IMR-90 (cell line): ENCODE data around the gene ALK. TPM values are rescaled to one million over a fixed set of nuclear protein-coding genes. Genes with fewer than 3 reads are reported as not detected.
A peak's percentile ranks its signal among the peaks of the same experiment; 100 is the strongest.

Experiments
- ATAC-seq: fragments of 200-7000 bp; cut with Tn5 transposase; 2 replicates; pipeline ENCODE4 v1.9.1; 2020; ENCODE audit warnings: low read depth, mild to moderate bottlenecking, moderate library complexity
- BruUV-seq: library from RNA; stranded (reverse); fragments of 400-500 nt; replicated peaks from 2 replicates; lab custom pipeline; 2021; lab: Mats Ljungman, UMichigan
- CTCF ChIA-PET: fragments of 300-600 bp; formaldehyde crosslinking; extraction: SDS; loops from one replicate; lab custom pipeline; 2021; ENCODE audit warnings: antibody characterized with exemption; lab: Yijun Ruan, JAX
- POLR2A ChIA-PET: fragments of 300-600 bp; sonication (Branson Sonifier 250); formaldehyde crosslinking; loops from one replicate; lab custom pipeline; 2022; ENCODE audit warnings: antibody characterized with exemption; ENCODE audit not compliant: unreplicated experiment; lab: Charles Lee
- DNase-seq: peaks from one replicate; pipeline ENCODE4 v3.0.0; 2013
- H2AFZ ChIP-seq: replicated peaks from 2 replicates; pipeline ENCODE3; 2013; ENCODE audit warnings: low read length, mild to moderate bottlenecking; ENCODE audit not compliant: poor library complexity
- H2AK5ac ChIP-seq: 2 replicates; pipeline ENCODE4 v1.6.1; 2013; ENCODE audit warnings: low read depth, low read length, inconsistent platforms
- H2AK9ac ChIP-seq: replicated peaks from 2 replicates; pipeline ENCODE3; 2013; ENCODE audit warnings: mild to moderate bottlenecking, low read depth, low read length, moderate library complexity; ENCODE audit not compliant: poor library complexity
- H2BK120ac ChIP-seq: 2 replicates; pipeline ENCODE4 v1.6.1; 2013; ENCODE audit warnings: low read depth, low read length, inconsistent platforms
- H2BK15ac ChIP-seq: 3 replicates; pipeline ENCODE4 v1.6.1; 2013; ENCODE audit warnings: low read depth, low read length, inconsistent platforms
- H2BK20ac ChIP-seq: 2 replicates; pipeline ENCODE4 v1.6.1; 2013; ENCODE audit warnings: low read depth, mild to moderate bottlenecking, inconsistent platforms, low read length, moderate library complexity
- H2BK5ac ChIP-seq: 2 replicates; pipeline ENCODE4 v1.6.1; 2013; ENCODE audit warnings: mild to moderate bottlenecking, low read depth, low read length, inconsistent platforms; ENCODE audit not compliant: poor library complexity, severe bottlenecking
- H3K14ac ChIP-seq: replicated peaks from 2 replicates; pipeline ENCODE4 v1.6.1; 2013; ENCODE audit warnings: low read depth, low read length, inconsistent platforms
- H3K18ac ChIP-seq: 2 replicates; pipeline ENCODE4 v1.6.1; 2013; ENCODE audit warnings: low read depth, low read length, control low read depth
- H3K23ac ChIP-seq: 2 replicates; pipeline ENCODE4 v1.6.1; 2013; ENCODE audit warnings: low read depth, low read length, inconsistent platforms
- H3K27ac ChIP-seq: 2 replicates; pipeline ENCODE4 v1.5.1; 2013; ENCODE audit warnings: mild to moderate bottlenecking, control low read depth, low read length; ENCODE audit not compliant: insufficient read depth
- H3K27me3 ChIP-seq: 2 replicates; pipeline ENCODE4 v1.6.1; 2013; ENCODE audit warnings: low read length; ENCODE audit not compliant: control insufficient read depth, insufficient read depth
- H3K36me3 ChIP-seq: 2 replicates; pipeline ENCODE4 v1.6.1; 2013; ENCODE audit warnings: low read length, mixed read lengths; ENCODE audit not compliant: control insufficient read depth, insufficient read depth
- H3K4ac ChIP-seq: 2 replicates; pipeline ENCODE4 v1.6.1; 2013; ENCODE audit warnings: low read depth, low read length, inconsistent platforms
- H3K4me1 ChIP-seq: 2 replicates; pipeline ENCODE4 v1.6.1; 2013; ENCODE audit warnings: low read length, mixed read lengths; ENCODE audit not compliant: control insufficient read depth, insufficient read depth
- H3K4me2 ChIP-seq: 2 replicates; pipeline ENCODE4 v1.6.1; 2013; ENCODE audit warnings: low read depth, mild to moderate bottlenecking, control low read depth, low read length, moderate library complexity
- H3K4me3 ChIP-seq: 2 replicates; pipeline ENCODE4 v1.5.1; 2013; ENCODE audit warnings: low read depth, mild to moderate bottlenecking, control low read depth, low read length, moderate library complexity; ENCODE audit not compliant: insufficient read depth
- H3K56ac ChIP-seq: 2 replicates; pipeline ENCODE4 v1.6.1; 2013; ENCODE audit warnings: low read length, inconsistent platforms; ENCODE audit not compliant: insufficient read depth; ENCODE audit errors: extremely low read depth
- H3K79me1 ChIP-seq, 2 experiments: 2 replicates each; pipeline ENCODE4 v1.6.1; 2013; ENCODE audit warnings: low read length in 2 of 2, inconsistent platforms in 1 of 2, low read depth in 1 of 2
- H3K9ac ChIP-seq: 2 replicates; pipeline ENCODE4 v1.6.1; 2013; ENCODE audit warnings: low read depth, low read length, control low read depth
- H3K9me1 ChIP-seq: 2 replicates; pipeline ENCODE4 v1.6.1; 2013; ENCODE audit warnings: low read length, inconsistent platforms; ENCODE audit not compliant: insufficient read depth
- H3K9me3 ChIP-seq: 2 replicates; pipeline ENCODE4 v1.6.1; 2013; ENCODE audit warnings: low read length; ENCODE audit not compliant: control insufficient read depth, insufficient read depth
- H4K20me1 ChIP-seq: 2 replicates; pipeline ENCODE4 v1.6.1; 2013; ENCODE audit warnings: low read length, inconsistent platforms; ENCODE audit not compliant: insufficient read depth
- H4K5ac ChIP-seq: 2 replicates; pipeline ENCODE4 v1.6.1; 2013; ENCODE audit warnings: mild to moderate bottlenecking, low read depth, low read length, control low read depth
- H4K8ac ChIP-seq, 2 experiments: 2 replicates each; pipeline ENCODE4 v1.6.1; 2013; ENCODE audit warnings: low read depth in 2 of 2, low read length in 2 of 2, control low read depth in 1 of 2, inconsistent platforms in 1 of 2
- H4K91ac ChIP-seq: 2 replicates; pipeline ENCODE4 v1.6.1; 2013; ENCODE audit warnings: low read depth, low read length, inconsistent platforms; ENCODE audit not compliant: insufficient read depth
- ELK1 ChIP-seq: fragments of 150-350 bp; IDR thresholded peaks from 2 replicates; pipeline ENCODE4 v1.6.1; 2016; ENCODE audit warnings: low read depth, mild to moderate bottlenecking, low read length, moderate library complexity, borderline replicate concordance
- FOS ChIP-seq: fragments of 150-350 bp; IDR thresholded peaks from 2 replicates; pipeline ENCODE4 v1.6.1; 2016; ENCODE audit warnings: low read depth, low read length
- POLR2A ChIP-seq: IDR thresholded peaks from 2 replicates; pipeline ENCODE4 v1.6.1; 2012; ENCODE audit warnings: mild to moderate bottlenecking, low read depth, low read length
- RCOR1 ChIP-seq: IDR thresholded peaks from 2 replicates; pipeline ENCODE4 v1.6.1; 2012; ENCODE audit warnings: mild to moderate bottlenecking, low read length, improper control_type of control experiment; ENCODE audit not compliant: insufficient replicate concordance
- USF2 ChIP-seq: fragments of 150-350 bp; IDR thresholded peaks from 2 replicates; pipeline ENCODE4 v1.6.1; 2017; ENCODE audit warnings: mild to moderate bottlenecking, antibody characterized with exemption, low read length, low read depth
- WGBS, 2 experiments: methylation state at CpG; one replicate each; pipeline versions ENCODE4 v1.1.5 to v1.1.7; 2013; ENCODE audit warnings: missing lambda C conversion rate in 2 of 2; ENCODE audit not compliant: insufficient read length in 1 of 2; ENCODE audit errors: extremely low coverage in 2 of 2; 5-methylcytosine and 5-hydroxymethylcytosine counted together
- dilution Hi-C: fragments of 300-500 bp; cut with HindIII; formaldehyde crosslinking; loops from one replicate; pipeline ENCODE4 v1.14.3; 2018; ENCODE audit warnings: low sequenced_read_pairs; ENCODE audit not compliant: unreplicated experiment
- in situ Hi-C: fragments of 300-500 bp; cut with MboI; formaldehyde crosslinking; loops from 3 replicates; pipeline ENCODE4 v1.14.3; 2019; ENCODE audit warnings: low sequenced_read_pairs, inconsistent platforms, mixed read lengths
- intact Hi-C: fragments of 100-400 bp; cut with micrococcal nuclease; formaldehyde crosslinking; loops from 2 replicates; pipeline ENCODE4 v1.10.0; 2022
- polyA plus RNA-seq, 3 experiments: library from polyadenylated mRNA; depleted of rRNA; stranded (reverse); fragments of >200 nt; gene quantifications; 2 replicates each; pipeline ENCODE4 v1.2.3, GENCODE V29; 2012; ENCODE audit warnings: low replicate concordance in 1 of 3
- total RNA-seq: library from RNA; depleted of rRNA; stranded (reverse); fragments of >200 nt; gene quantifications from 2 replicates; pipeline ENCODE4 v1.2.3, GENCODE V29; 2012
- TF ChIP-seq, protein P1 (sequence below): conservative IDR thresholded peaks from 2 replicates; pipeline ENCODE4 v1.5.1; 2012; ENCODE audit warnings: mild to moderate bottlenecking, low read depth, low read length, improper control_type of control experiment

Gene ALK
- total and polyA plus RNA-seq, 2 of the 4 experiments (the other 2 are of a cell fraction): not detected

- H3K4me2 ChIP-seq: no peak overlapping the region; the same call in 1 of the 2 replicates
- BruUV-seq: no TSS peak
Measured at GRCh38 chr2:29517413-29517812, 404.0 kb downstream of the ALK start.

More at GRCh38 chr2:29517413-29517812, 404.0 kb downstream of the ALK start:
- Histone ChIP-seq H3K4me3 (no peak overlapping the region), H3K27me3 (no peaks in the 10 kb centered on the region), H3K27ac (no peak overlapping the region), H2BK120ac (peak overlapping the region; percentile 90), H2BK5ac (peak overlapping the region; percentile 65), H3K18ac (peak overlapping the region; percentile 73; the same call in 1 of the 2 replicates), H2BK20ac (peak overlapping the region; percentile 87; the same call in 1 of the 2 replicates), H4K91ac (peak overlapping the region; percentile 14; the same call in 1 of the 2 replicates), H3K9ac (no peak overlapping the region), H3K56ac (no peak overlapping the region), H3K4ac (peak overlapping the region; percentile 71), H3K79me1 (no peaks in the 10 kb centered on the region), H2AFZ (no peak overlapping the region), H4K20me1 (no peaks in the 10 kb centered on the region), H4K5ac (peak overlapping the region; percentile 83; the same call in 1 of the 2 replicates), H2BK15ac (peak overlapping the region; percentile 40; the same call in 2 of the 3 replicates), H2AK9ac (no peak overlapping the region), H3K14ac (peak overlapping the region; percentile 22; the same call in 1 of the 2 replicates), H4K8ac (peak overlapping the region; percentile 51 to 62; a peak in 3 of 4 replicates), H3K9me3 (no peaks in the 10 kb centered on the region), H3K36me3 (no peaks in the 10 kb centered on the region), H2AK5ac (peak overlapping the region; percentile 21; the same call in 1 of the 2 replicates), H3K9me1 (peaks cover 4% of the 10 kb centered on the region; the same call in 1 of the 2 replicates), H3K4me1 (peaks cover 18% of the 10 kb centered on the region), H3K23ac (no peak overlapping the region)
- no peak for TF ChIP-seq ELK1
- no peak for TF ChIP-seq POLR2A
- no peak for TF ChIP-seq USF2
- TF ChIP-seq FOS: no peak
- no peak for TF ChIP-seq RCOR1
- TF ChIP-seq, protein P1, sequence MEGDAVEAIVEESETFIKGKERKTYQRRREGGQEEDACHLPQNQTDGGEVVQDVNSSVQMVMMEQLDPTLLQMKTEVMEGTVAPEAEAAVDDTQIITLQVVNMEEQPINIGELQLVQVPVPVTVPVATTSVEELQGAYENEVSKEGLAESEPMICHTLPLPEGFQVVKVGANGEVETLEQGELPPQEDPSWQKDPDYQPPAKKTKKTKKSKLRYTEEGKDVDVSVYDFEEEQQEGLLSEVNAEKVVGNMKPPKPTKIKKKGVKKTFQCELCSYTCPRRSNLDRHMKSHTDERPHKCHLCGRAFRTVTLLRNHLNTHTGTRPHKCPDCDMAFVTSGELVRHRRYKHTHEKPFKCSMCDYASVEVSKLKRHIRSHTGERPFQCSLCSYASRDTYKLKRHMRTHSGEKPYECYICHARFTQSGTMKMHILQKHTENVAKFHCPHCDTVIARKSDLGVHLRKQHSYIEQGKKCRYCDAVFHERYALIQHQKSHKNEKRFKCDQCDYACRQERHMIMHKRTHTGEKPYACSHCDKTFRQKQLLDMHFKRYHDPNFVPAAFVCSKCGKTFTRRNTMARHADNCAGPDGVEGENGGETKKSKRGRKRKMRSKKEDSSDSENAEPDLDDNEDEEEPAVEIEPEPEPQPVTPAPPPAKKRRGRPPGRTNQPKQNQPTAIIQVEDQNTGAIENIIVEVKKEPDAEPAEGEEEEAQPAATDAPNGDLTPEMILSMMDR: no peak
- ChIA-PET CTCF (interaction anchor here (1.1 kb wide), 1 partner anchor 208 kb away, joined by 3 read pairs; no protein-coding TSS in a partner anchor), POLR2A (no interaction called here)
- whole genome bisulfite sequencing, 2 experiments: no CpG with 5 or more reads among the region's 2 CpGs
- intact Hi-C loops: loop anchor here (5.0 kb wide), 1 partner anchor 55 kb away; no protein-coding TSS in a partner anchor
- in situ Hi-C loops: no loop called here
- DNase-seq: no peak
- ATAC-seq: no peak
- dilution Hi-C loops: no loop called here
